Activated B cell treated with CpG ODN at 0.5 μM for 24 hours (primary cell): ENCODE results near the gene CMTM4. TPM values are rescaled to one million over a fixed set of nuclear protein-coding genes. Genes with fewer than 3 reads are reported as not detected.

Experiments used
- ATAC-seq: fragments of 200-7000 bp; cut with Tn5 transposase; one replicate; pipeline ENCODE4 v1.10.0; 2021; ENCODE audit warnings: low read depth, mild to moderate bottlenecking, moderate library complexity
- CTCF ChIA-PET: fragments of 350-600 bp; sonication (Branson Sonifier 250); formaldehyde crosslinking; loops from one replicate; lab custom pipeline; 2021; ENCODE audit warnings: antibody characterized with exemption; lab: Charles Lee
- POLR2A ChIA-PET: fragments of 350-600 bp; sonication (Branson Sonifier 250); formaldehyde crosslinking; loops from one replicate; lab custom pipeline; 2021; ENCODE audit warnings: antibody characterized with exemption; lab: Charles Lee
- DNase-seq: peaks from one replicate; pipeline ENCODE4 v3.0.0; 2022
- H3K27ac Mint-ChIP-seq: one replicate; pipeline ENCODE4 v1.8.0; 2020; ENCODE audit warnings: mixed read lengths
- H3K27me3 Mint-ChIP-seq: one replicate; pipeline ENCODE4 v1.8.0; 2021; ENCODE audit warnings: mixed read lengths
- H3K36me3 Mint-ChIP-seq: one replicate; pipeline ENCODE4 v1.8.0; 2021; ENCODE audit warnings: low read depth, mixed read lengths
- H3K4me1 Mint-ChIP-seq: one replicate; pipeline ENCODE4 v1.8.0; 2021; ENCODE audit warnings: mixed read lengths
- H3K4me3 Mint-ChIP-seq: one replicate; pipeline ENCODE4 v1.8.0; 2020; ENCODE audit warnings: mild to moderate bottlenecking, mixed read lengths
- H3K9me3 Mint-ChIP-seq: one replicate; pipeline ENCODE4 v1.8.0; 2020; ENCODE audit warnings: mixed read lengths
- intact Hi-C: fragments of 100-400 bp; cut with micrococcal nuclease; formaldehyde crosslinking; loops from one replicate; pipeline ENCODE4 v1.15.1; 2024
- total RNA-seq: library from RNA; stranded (reverse); gene quantifications from 2 replicates; pipeline ENCODE4 v1.2.3, GENCODE V29; 2022
- TF ChIP-seq, protein P1 (sequence below): fragments of 200-600 bp; IDR thresholded peaks from one replicate; pipeline ENCODE4 v1.8.0; 2022; ENCODE audit warnings: antibody characterized with exemption, mild to moderate bottlenecking

CMTM4 gene
- total RNA-seq, 1 donor from 2014 or later: 0.38 TPM

DNA sequence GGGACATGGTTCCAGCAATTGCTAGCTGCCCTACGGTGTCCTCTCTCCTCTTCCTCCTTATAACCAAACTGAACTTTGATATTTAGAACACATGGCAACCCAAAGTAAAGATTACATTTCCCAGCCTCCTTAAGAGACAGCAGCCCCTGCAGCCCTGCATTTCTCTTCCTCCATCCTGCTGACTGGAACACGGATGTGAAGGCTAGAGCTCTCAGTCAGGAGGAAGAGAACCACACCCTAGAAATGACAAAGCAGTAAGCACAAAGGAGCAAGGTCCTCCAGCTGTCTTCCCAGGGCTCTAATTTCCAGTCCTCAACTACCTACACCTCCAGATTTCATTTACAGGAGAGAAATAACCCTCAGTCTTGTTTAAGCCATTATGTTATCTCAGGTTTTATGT, 44.0 kb upstream of the CMTM4 start:
- ChIA-PET CTCF (interaction anchor here (0.9 to 2.9 kb wide), 8 partner anchors 8 to 336 kb away, joined by 3 to 15 read pairs (median 4); partner anchors contain the start of gene DYNC1LI2), POLR2A (no interaction called here)
- no peaks in the 10 kb centered on the region for H3K9me3 Mint-ChIP-seq
- H3K27ac Mint-ChIP-seq: no peak overlapping the region
- ATAC-seq: no peak
- peaks cover 4% of the 10 kb centered on the region for H3K4me1 Mint-ChIP-seq
- intact Hi-C loops: loop anchor here (1.0 to 2.0 kb wide), 2 partner anchors 178 to 334 kb away; no protein-coding TSS in a partner anchor
- no peaks in the 10 kb centered on the region for H3K27me3 Mint-ChIP-seq
- peaks cover 71% of the 10 kb centered on the region for H3K36me3 Mint-ChIP-seq
- DNase-seq: no peak
- TF ChIP-seq, protein P1, sequence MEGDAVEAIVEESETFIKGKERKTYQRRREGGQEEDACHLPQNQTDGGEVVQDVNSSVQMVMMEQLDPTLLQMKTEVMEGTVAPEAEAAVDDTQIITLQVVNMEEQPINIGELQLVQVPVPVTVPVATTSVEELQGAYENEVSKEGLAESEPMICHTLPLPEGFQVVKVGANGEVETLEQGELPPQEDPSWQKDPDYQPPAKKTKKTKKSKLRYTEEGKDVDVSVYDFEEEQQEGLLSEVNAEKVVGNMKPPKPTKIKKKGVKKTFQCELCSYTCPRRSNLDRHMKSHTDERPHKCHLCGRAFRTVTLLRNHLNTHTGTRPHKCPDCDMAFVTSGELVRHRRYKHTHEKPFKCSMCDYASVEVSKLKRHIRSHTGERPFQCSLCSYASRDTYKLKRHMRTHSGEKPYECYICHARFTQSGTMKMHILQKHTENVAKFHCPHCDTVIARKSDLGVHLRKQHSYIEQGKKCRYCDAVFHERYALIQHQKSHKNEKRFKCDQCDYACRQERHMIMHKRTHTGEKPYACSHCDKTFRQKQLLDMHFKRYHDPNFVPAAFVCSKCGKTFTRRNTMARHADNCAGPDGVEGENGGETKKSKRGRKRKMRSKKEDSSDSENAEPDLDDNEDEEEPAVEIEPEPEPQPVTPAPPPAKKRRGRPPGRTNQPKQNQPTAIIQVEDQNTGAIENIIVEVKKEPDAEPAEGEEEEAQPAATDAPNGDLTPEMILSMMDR: no peak
- H3K4me3 Mint-ChIP-seq: no peak overlapping the region

DNA sequence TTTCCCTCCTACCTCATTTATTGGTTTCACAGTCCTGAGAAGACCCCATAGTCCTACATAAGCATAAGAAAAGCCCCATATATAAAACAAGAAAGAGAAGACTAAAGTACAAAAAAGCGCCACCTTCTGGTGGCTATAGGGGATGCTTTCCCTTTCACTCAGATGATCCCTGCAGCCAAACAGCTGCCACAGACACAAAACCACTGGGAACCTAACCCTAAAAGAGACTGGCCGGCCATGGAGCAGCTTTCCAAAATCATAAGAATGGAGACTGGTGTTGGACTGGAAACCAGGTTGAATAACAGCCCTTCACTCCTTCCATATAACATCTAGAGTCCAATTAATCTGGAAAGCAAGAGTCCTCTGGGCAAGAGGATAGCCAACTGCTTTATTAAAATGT, 43.5 kb upstream of the CMTM4 start:
- H3K4me3 Mint-ChIP-seq: no peak overlapping the region
- intact Hi-C loops: loop anchor here (1.0 to 2.0 kb wide), 2 partner anchors 177 to 334 kb away; no protein-coding TSS in a partner anchor
- ATAC-seq (no peak), DNase-seq (no peak)
- TF ChIP-seq, protein P1: no peak
- H3K27ac Mint-ChIP-seq: no peak overlapping the region
- CTCF ChIA-PET: interaction anchor here (0.9 to 2.9 kb wide), 8 partner anchors 9 to 335 kb away, joined by 3 to 15 read pairs (median 4); partner anchors contain the start of gene DYNC1LI2
- peaks cover 4% of the 10 kb centered on the region for H3K4me1 Mint-ChIP-seq
- H3K36me3 Mint-ChIP-seq: peaks cover 76% of the 10 kb centered on the region
- H3K27me3 Mint-ChIP-seq: no peaks in the 10 kb centered on the region
- POLR2A ChIA-PET: no interaction called here
- H3K9me3 Mint-ChIP-seq: no peaks in the 10 kb centered on the region

DNA sequence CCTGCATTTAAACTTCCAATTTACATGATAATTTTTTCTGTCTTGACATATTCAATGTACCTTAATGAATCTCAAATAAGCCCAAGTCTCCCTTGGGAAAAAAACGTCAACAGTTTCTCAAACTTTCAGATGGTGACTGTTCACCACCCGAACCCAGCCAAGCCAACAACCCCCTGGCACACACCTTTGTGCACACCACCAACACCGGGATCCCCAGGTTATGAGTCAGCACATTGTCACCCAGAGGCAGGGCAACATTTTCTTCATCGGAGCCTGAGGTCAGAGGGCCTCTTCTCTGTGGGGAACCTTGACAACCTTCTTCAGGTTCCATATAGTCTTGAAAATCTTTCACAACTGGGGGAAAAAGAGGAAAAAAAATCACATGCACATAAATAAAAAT, 39.3 kb upstream of the CMTM4 start:
- Mint-ChIP-seq H3K4me1 (peaks cover 4% of the 10 kb centered on the region), H3K27me3 (no peaks in the 10 kb centered on the region), H3K4me3 (no peak overlapping the region), H3K9me3 (no peaks in the 10 kb centered on the region), H3K36me3 (peaks cover 81% of the 10 kb centered on the region), H3K27ac (no peak overlapping the region)
- intact Hi-C loops: no loop called here
- POLR2A ChIA-PET: no interaction called here
- no peak for DNase-seq
- CTCF ChIA-PET: interaction anchor here (2.5 kb wide), 1 partner anchor 7 kb away, joined by 11 read pairs; no protein-coding TSS in a partner anchor
- TF ChIP-seq, protein P1: no peak
- no peak for ATAC-seq

DNA sequence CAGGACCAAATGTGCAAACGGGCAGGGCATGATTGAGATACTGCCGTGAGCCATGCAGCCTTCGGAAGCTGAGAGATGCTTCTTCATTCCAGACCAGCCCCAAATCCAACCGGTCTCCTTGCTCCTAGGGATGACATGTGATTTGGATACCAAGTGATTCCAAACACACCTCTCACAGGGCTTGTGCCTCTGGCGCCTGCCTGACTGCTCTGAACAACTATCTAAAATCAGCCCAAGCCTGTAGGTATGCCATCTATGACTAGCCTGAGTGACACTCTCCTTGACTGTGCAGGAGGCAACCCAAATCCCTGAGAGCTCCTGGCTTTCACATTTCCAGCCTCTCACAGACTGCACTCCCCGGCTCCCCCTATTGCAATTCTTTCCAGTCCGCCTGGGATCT, 34.6 kb upstream of the CMTM4 start:
- ChIA-PET POLR2A (no interaction called here), CTCF (interaction anchor here (1.9 kb wide), 1 partner anchor 325 kb away, joined by 5 read pairs; no protein-coding TSS in a partner anchor)
- intact Hi-C loops: no loop called here
- Mint-ChIP-seq H3K4me3 (no peak overlapping the region), H3K27ac (no peak overlapping the region), H3K36me3 (peaks cover 82% of the 10 kb centered on the region), H3K4me1 (peaks cover 2% of the 10 kb centered on the region), H3K9me3 (no peaks in the 10 kb centered on the region), H3K27me3 (no peaks in the 10 kb centered on the region)
- ATAC-seq (no peak), DNase-seq (no peak)
- TF ChIP-seq, protein P1: no peak

DNA sequence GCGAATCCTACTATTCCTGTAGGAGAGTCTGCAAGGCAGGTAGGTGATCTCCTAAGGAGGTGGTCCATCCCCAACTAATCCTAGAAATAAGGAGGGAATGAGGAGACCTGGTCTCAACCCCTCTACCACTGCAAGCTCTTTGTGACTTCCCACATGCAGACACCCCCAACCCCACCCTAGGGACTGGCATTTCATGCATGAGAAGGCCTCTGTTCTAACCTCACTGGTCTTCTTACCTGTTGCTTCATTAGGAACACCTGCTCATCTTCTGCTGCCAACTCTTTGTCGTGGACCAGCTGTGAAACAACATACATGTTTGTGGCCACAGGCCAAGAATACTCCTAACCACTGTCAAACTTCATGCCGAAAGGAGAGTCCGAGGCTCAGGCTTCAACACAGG, 32.3 kb upstream of the CMTM4 start:
- peaks cover 2% of the 10 kb centered on the region for H3K4me1 Mint-ChIP-seq
- H3K27ac Mint-ChIP-seq: no peak overlapping the region
- ATAC-seq (no peak), DNase-seq (no peak)
- intact Hi-C loops: loop anchor here (1.0 to 10.0 kb wide), 4 partner anchors 124 to 323 kb away; partner anchors contain the start of gene CMTM3
- no peak overlapping the region for H3K4me3 Mint-ChIP-seq
- TF ChIP-seq, protein P1: no peak
- no peaks in the 10 kb centered on the region for H3K27me3 Mint-ChIP-seq
- ChIA-PET POLR2A (no interaction called here), CTCF (interaction anchor here (1.3 to 4.1 kb wide), 5 partner anchors 8 to 323 kb away, joined by 3 to 18 read pairs (median 11); no protein-coding TSS in a partner anchor)
- H3K36me3 Mint-ChIP-seq: peaks cover 84% of the 10 kb centered on the region
- no peaks in the 10 kb centered on the region for H3K9me3 Mint-ChIP-seq
